Activated naive CD4-positive, alpha-beta T cell treated with anti-CD3 and anti-CD28 coated beads for 36 hours (primary cell): ENCODE results near the gene MIPEP. TPM values are rescaled to one million over a fixed set of nuclear protein-coding genes. Genes with fewer than 3 reads are reported as not detected.

Experiments
- CTCF ChIA-PET: fragments of 350-600 bp; sonication (Branson Sonifier 250); formaldehyde crosslinking; loops from one replicate; lab custom pipeline; 2021; ENCODE audit warnings: antibody characterized with exemption; lab: Charles Lee
- DNase-seq: peaks from one replicate; pipeline ENCODE4 v3.0.0-alpha.2; 2020
- H3K27ac Mint-ChIP-seq: one replicate; pipeline ENCODE4 v1.8.0; 2021; ENCODE audit warnings: mild to moderate bottlenecking, mixed read lengths
- H3K27me3 Mint-ChIP-seq: one replicate; pipeline ENCODE4 v1.8.0; 2021; ENCODE audit warnings: low read depth, mixed read lengths
- H3K36me3 Mint-ChIP-seq: one replicate; pipeline ENCODE4 v1.8.0; 2021; ENCODE audit warnings: low read depth, mixed read lengths
- H3K4me1 Mint-ChIP-seq: one replicate; pipeline ENCODE4 v1.8.0; 2021; ENCODE audit warnings: low read depth, mixed read lengths
- H3K4me3 Mint-ChIP-seq: one replicate; pipeline ENCODE4 v1.8.0; 2021; ENCODE audit warnings: mild to moderate bottlenecking, moderate library complexity, mixed read lengths
- H3K9me3 Mint-ChIP-seq: one replicate; pipeline ENCODE4 v1.8.0; 2021; ENCODE audit warnings: mixed read lengths
- intact Hi-C: fragments of 100-400 bp; cut with micrococcal nuclease; formaldehyde crosslinking; loops from one replicate; pipeline ENCODE4 v1.15.1; 2023
- total RNA-seq, 2 experiments: library from RNA; stranded (reverse); gene quantifications; one replicate each; pipeline ENCODE4 v1.2.3, GENCODE V29; 2021

The MIPEP gene
- total RNA-seq, 2 experiments from 2014 or later = 15.4 to 17.0 TPM

- CTCF ChIA-PET = no interaction called here
- Mint-ChIP-seq H3K4me3 (no peak overlapping the region), H3K36me3 (peaks cover 18% of the 10 kb centered on the region), H3K9me3 (peaks cover 1% of the 10 kb centered on the region), H3K27me3 (no peaks in the 10 kb centered on the region), H3K27ac (no peak overlapping the region), H3K4me1 (peaks cover 20% of the 10 kb centered on the region)
- no peak for DNase-seq
- intact Hi-C loops = no loop called here
Observed at GRCh38 chr13:23797276-23797903, 91.8 kb downstream of the MIPEP start.

DNA sequence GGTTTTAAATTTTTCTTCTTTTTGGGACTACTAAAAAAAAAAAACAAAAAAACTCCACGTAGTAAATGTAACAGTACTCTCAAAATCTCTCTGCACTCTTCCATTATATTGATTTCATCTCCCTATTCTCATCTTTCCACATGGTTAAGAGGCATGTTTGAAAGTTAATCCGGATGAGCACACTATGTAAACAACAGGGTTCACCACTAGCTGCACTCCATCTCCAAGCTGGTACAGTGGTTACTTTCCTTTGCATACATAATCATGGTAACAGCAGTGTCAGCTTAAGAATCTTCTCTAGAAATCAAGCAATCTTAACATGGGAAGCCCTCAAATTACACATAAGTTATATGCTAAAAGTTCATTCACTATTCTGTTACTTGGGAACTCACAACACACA lies 92.6 kb downstream of the MIPEP start:
- Mint-ChIP-seq H3K27me3 (no peaks in the 10 kb centered on the region), H3K27ac (no peak overlapping the region), H3K9me3 (peaks cover 1% of the 10 kb centered on the region), H3K4me1 (peaks cover 20% of the 10 kb centered on the region), H3K4me3 (no peak overlapping the region), H3K36me3 (peaks cover 18% of the 10 kb centered on the region)
- CTCF ChIA-PET = no interaction called here
- intact Hi-C loops = no loop called here
- no peak for DNase-seq

- peaks cover 1% of the 10 kb centered on the region for H3K9me3 Mint-ChIP-seq
- no peaks in the 10 kb centered on the region for H3K27me3 Mint-ChIP-seq
- H3K4me3 Mint-ChIP-seq = no peak overlapping the region
- H3K4me1 Mint-ChIP-seq = peaks cover 10% of the 10 kb centered on the region
- no peak overlapping the region for H3K27ac Mint-ChIP-seq
- intact Hi-C loops = loop anchor here (1.0 to 5.0 kb wide), 5 partner anchors 42 to 417 kb away; no protein-coding TSS in a partner anchor
- CTCF ChIA-PET = interaction anchor here (0.6 kb wide), 1 partner anchor 636 kb away, joined by 3 read pairs; no protein-coding TSS in a partner anchor
- no peak for DNase-seq
- peaks cover 14% of the 10 kb centered on the region for H3K36me3 Mint-ChIP-seq
Observed at GRCh38 chr13:23794267-23795161, 94.7 kb downstream of the MIPEP start.

- Mint-ChIP-seq H3K27me3 (no peaks in the 10 kb centered on the region), H3K36me3 (peaks cover 14% of the 10 kb centered on the region), H3K4me1 (peaks cover 8% of the 10 kb centered on the region), H3K27ac (no peak overlapping the region), H3K9me3 (peaks cover 1% of the 10 kb centered on the region), H3K4me3 (no peak overlapping the region)
- no peak for DNase-seq
- CTCF ChIA-PET = interaction anchor here (0.6 kb wide), 1 partner anchor 637 kb away, joined by 3 read pairs; no protein-coding TSS in a partner anchor
- intact Hi-C loops = loop anchor here (1.0 to 5.0 kb wide), 5 partner anchors 41 to 416 kb away; no protein-coding TSS in a partner anchor
Observed at GRCh38 chr13:23793711-23794110, 95.5 kb downstream of the MIPEP start.

DNA sequence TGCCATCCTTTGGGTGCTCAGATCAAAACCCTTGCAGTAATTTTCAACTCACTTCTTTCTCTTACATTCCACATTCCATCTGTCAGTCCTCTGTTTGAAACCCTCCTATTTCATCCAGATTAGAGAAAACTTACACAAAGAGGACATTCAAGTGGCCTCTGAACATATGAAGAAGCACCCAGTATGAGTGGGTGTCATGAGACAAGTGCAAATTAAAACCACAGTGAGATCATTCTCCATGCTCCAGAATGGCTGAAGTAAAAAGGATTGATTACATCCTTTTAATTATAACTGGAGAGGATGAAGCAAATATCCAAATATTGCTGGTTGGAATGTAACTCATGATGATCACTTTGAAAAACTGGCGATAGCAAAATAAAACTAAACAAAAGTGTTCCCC lies 96.5 kb downstream of the MIPEP start:
- no peak for DNase-seq
- CTCF ChIA-PET = no interaction called here
- Mint-ChIP-seq H3K27ac (no peak overlapping the region), H3K4me3 (no peak overlapping the region), H3K27me3 (no peaks in the 10 kb centered on the region), H3K4me1 (peaks cover 8% of the 10 kb centered on the region), H3K9me3 (no peaks in the 10 kb centered on the region), H3K36me3 (peaks cover 9% of the 10 kb centered on the region)
- intact Hi-C loops = loop anchor here (5.0 kb wide), 3 partner anchors 115 to 415 kb away; no protein-coding TSS in a partner anchor

DNA sequence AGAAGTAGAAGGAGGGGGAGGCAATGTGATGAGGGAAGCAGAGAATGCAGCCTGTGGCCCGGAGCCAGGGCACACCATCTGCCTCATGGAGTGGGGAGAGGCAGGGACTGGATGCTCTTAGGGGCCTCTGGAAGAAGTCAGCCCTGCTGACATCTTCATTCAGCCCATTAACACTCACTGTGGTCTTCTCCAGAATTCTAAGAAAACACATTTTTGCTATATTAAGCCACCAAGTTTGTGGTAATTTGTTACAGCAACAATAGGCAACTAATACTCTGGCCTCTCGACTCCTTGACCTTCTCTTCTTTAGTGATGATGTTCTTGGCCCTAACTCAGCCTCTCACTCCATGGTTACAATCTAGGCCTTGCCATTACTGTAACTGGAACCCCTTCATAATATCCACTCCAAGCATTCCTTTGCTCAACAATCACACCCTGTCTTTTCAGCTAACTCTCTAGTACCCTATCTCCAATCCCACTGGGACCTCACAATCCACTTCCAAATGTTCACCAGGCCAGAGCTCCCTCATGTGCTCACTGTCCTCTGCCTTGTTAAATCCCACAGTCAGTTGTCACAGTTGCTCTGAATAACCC lies 98.5 kb downstream of the MIPEP start:
- H3K9me3 Mint-ChIP-seq = no peaks in the 10 kb centered on the region
- no peak for DNase-seq
- no peaks in the 10 kb centered on the region for H3K27me3 Mint-ChIP-seq
- CTCF ChIA-PET = no interaction called here
- no peak overlapping the region for H3K4me3 Mint-ChIP-seq
- H3K4me1 Mint-ChIP-seq = peaks cover 8% of the 10 kb centered on the region
- intact Hi-C loops = loop anchor here (5.0 kb wide), 3 partner anchors 113 to 413 kb away; no protein-coding TSS in a partner anchor
- H3K36me3 Mint-ChIP-seq = peaks cover 5% of the 10 kb centered on the region
- H3K27ac Mint-ChIP-seq = no peak overlapping the region

DNA sequence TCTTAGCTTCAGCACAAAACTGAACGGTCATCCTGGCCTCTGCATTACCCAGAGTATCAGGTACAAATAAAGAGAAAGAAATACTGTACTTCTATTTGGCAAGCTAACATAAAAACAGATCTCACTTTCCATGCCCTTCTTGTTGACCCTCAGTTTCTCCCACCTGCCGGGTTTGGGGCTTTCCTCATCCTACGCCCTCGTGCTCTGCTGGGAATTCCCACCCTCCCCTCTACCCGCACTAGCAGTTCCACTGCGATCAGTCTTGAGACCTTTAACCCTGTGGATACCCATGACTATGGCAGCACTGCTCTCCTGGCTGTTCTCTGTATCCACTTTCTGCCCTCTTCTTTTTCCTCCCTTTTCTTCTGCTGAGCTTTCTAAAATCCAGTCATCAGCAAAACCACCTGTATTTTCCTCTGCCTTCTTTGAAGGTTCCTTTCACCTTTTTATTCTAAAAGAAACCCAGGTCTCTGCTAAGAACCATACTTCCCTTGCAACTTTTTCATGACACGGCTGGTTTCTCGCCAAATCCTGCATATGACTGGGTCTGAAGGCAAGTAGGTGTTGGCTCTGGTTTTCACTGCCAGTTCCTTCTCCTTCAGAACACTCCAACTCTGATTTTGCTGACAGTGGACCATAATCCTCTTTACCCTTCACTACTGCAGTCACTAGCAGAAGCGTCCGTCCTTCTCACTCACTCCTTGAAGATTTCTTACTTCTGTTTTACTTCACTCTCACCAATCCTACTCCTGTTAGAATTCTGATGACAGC lies 99.4 kb downstream of the MIPEP start:
- intact Hi-C loops = loop anchor here (5.0 kb wide), 3 partner anchors 112 to 412 kb away; no protein-coding TSS in a partner anchor
- CTCF ChIA-PET = no interaction called here
- H3K27me3 Mint-ChIP-seq = no peaks in the 10 kb centered on the region

GRCh38 chr13:23788459-23788858 lies 100.7 kb downstream of the MIPEP start:
- CTCF ChIA-PET = no interaction called here
- Mint-ChIP-seq H3K9me3 (peaks cover 4% of the 10 kb centered on the region), H3K4me1 (no peaks in the 10 kb centered on the region), H3K36me3 (peaks cover 3% of the 10 kb centered on the region), H3K27me3 (no peaks in the 10 kb centered on the region), H3K27ac (no peak overlapping the region), H3K4me3 (no peak overlapping the region)
- intact Hi-C loops = no loop called here
- DNase-seq = no peak

More for the DNA sequence above, 99.4 kb downstream of the MIPEP start:
- H3K4me1 Mint-ChIP-seq = peaks cover 8% of the 10 kb centered on the region
- no peak for DNase-seq
- peaks cover 5% of the 10 kb centered on the region for H3K36me3 Mint-ChIP-seq
- no peak overlapping the region for H3K4me3 Mint-ChIP-seq
- no peak overlapping the region for H3K27ac Mint-ChIP-seq
- no peaks in the 10 kb centered on the region for H3K9me3 Mint-ChIP-seq

DNA sequence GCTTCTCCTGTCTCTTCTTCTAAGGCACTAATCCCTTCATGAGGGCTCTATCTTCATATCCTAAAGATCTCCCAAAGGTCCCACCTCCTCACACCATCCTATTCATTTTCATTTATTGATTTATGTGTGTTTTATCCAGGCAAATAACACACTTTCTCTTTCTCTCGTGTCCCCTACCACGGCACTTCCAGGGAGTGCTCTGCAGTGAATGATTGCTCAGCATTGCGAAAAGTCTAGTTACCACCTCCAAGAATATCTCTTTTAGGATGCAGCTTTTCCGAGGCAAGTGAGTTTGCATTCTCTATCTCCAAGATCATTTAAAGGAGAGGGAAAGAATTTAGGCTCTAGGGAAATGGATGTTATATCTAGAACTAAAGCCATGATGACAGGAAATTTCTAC lies 101.7 kb downstream of the MIPEP start:
- H3K9me3 Mint-ChIP-seq = peaks cover 4% of the 10 kb centered on the region
- intact Hi-C loops = no loop called here
- CTCF ChIA-PET = no interaction called here
- no peak overlapping the region for H3K4me3 Mint-ChIP-seq
- H3K27ac Mint-ChIP-seq = no peak overlapping the region
- H3K27me3 Mint-ChIP-seq = no peaks in the 10 kb centered on the region
- no peaks in the 10 kb centered on the region for H3K4me1 Mint-ChIP-seq
- peaks cover 6% of the 10 kb centered on the region for H3K36me3 Mint-ChIP-seq
- DNase-seq = no peak

- no peaks in the 10 kb centered on the region for H3K4me1 Mint-ChIP-seq
- no peaks in the 10 kb centered on the region for H3K27me3 Mint-ChIP-seq
- H3K4me3 Mint-ChIP-seq = no peak overlapping the region
- intact Hi-C loops = no loop called here
- peaks cover 6% of the 10 kb centered on the region for H3K36me3 Mint-ChIP-seq
- CTCF ChIA-PET = no interaction called here
- DNase-seq = no peak
- H3K27ac Mint-ChIP-seq = no peak overlapping the region
- peaks cover 4% of the 10 kb centered on the region for H3K9me3 Mint-ChIP-seq
Observed at GRCh38 chr13:23786607-23787006, 102.6 kb downstream of the MIPEP start.

GRCh38 chr13:23778879-23779278 lies 110.3 kb downstream of the MIPEP start:
- CTCF ChIA-PET = interaction anchor here (0.8 to 1.6 kb wide), 2 partner anchors 96 to 122 kb away, joined by 3 read pairs; no protein-coding TSS in a partner anchor
- Mint-ChIP-seq H3K4me1 (peaks cover 19% of the 10 kb centered on the region), H3K9me3 (peaks cover 2% of the 10 kb centered on the region), H3K27ac (no peak overlapping the region), H3K36me3 (peaks cover 19% of the 10 kb centered on the region), H3K4me3 (no peak overlapping the region), H3K27me3 (no peaks in the 10 kb centered on the region)
- no peak for DNase-seq
- intact Hi-C loops = no loop called here
